ENCODE data around the gene RHBDL2. TPM values are rescaled to one million over a fixed set of nuclear protein-coding genes. Genes with fewer than 3 reads are reported as not detected.

The RHBDL2 gene
- total and polyA plus RNA-seq, 2 of the 4 experiments (the other 2 are of a cell fraction), result 0.36 to 0.38 TPM

DNA sequence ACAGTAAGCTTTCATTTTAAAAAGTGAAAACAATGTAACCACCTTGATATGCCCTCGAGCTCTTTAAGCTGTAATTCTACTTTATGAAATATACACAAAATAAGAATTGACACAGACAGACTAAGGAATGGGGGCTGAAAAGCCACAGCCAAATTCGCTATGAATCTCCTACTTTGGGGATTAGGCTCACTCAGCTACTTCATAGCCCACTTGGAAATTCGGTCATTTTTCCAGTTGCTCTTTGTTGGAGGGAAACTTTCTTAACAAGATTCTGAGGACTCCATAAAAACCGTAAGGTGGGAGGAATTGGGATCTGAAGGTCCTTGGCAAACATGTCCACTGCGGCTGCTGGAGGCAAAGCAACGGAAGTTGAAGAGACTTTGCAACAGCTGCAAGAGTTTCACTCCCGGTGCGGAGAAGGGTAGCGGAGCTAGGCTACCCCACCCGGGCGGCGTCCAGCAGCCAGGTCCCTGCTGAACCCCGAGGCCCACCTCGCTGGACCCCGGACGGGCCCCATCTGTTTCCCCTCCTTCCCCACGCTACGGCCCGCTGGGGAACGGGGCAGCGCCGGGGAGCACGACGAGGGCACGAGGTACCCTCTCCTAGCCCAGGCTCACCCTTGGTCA is 69.1 kb downstream of the RHBDL2 start:
- no peaks in the 10 kb centered on the region for H3K36me3 ChIP-seq (ENCODE audit: control insufficient read depth, insufficient read depth, low read length)
- no peak overlapping the region for H2BK5ac ChIP-seq (ENCODE audit: low read depth, low read length, poor library complexity, severe bottlenecking)
- dilution Hi-C loops (cut with HindIII; ENCODE audit: low sequenced_read_pairs, unreplicated experiment) (no loop called here), intact Hi-C loops (cut with micrococcal nuclease) (loop anchor here (1.0 to 2.0 kb wide), 3 partner anchors 120 to 220 kb away; partner anchors contain the start of gene NDUFS5), in situ Hi-C loops (cut with MboI; ENCODE audit: low sequenced_read_pairs) (loop anchor here (25.0 kb wide), 1 partner anchor 665 kb away; no protein-coding TSS in a partner anchor)
- H3K4me1 ChIP-seq (ENCODE audit: control insufficient read depth, insufficient read depth, low read length), result no peaks in the 10 kb centered on the region; the same call in 1 of the 2 replicates
- ChIA-PET CTCF (interaction anchor here (1.5 kb wide), 1 partner anchor 219 kb away, joined by 3 read pairs; no protein-coding TSS in a partner anchor), POLR2A (ENCODE audit: unreplicated experiment) (no interaction called here)
- no peak overlapping the region for H4K91ac ChIP-seq (ENCODE audit: insufficient read depth, low read depth, low read length)
- TF ChIP-seq NFE2L2 (IDR thresholded peaks at IDR 0.05; ENCODE audit: low read depth, low read length) (no peak), POLR2A (IDR thresholded peaks at IDR 0.05; ENCODE audit: low read depth, low read length) (no peak), RCOR1 (IDR thresholded peaks at IDR 0.05; ENCODE audit: insufficient replicate concordance, low read length) (no peak), RFX5 (IDR thresholded peaks at IDR 0.05; ENCODE audit: low read depth, low read length) (no peak)
- TF ChIP-seq, protein P1, sequence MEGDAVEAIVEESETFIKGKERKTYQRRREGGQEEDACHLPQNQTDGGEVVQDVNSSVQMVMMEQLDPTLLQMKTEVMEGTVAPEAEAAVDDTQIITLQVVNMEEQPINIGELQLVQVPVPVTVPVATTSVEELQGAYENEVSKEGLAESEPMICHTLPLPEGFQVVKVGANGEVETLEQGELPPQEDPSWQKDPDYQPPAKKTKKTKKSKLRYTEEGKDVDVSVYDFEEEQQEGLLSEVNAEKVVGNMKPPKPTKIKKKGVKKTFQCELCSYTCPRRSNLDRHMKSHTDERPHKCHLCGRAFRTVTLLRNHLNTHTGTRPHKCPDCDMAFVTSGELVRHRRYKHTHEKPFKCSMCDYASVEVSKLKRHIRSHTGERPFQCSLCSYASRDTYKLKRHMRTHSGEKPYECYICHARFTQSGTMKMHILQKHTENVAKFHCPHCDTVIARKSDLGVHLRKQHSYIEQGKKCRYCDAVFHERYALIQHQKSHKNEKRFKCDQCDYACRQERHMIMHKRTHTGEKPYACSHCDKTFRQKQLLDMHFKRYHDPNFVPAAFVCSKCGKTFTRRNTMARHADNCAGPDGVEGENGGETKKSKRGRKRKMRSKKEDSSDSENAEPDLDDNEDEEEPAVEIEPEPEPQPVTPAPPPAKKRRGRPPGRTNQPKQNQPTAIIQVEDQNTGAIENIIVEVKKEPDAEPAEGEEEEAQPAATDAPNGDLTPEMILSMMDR (conservative IDR thresholded peaks at IDR 0.05; ENCODE audit: low read depth, low read length), result no peak
- WGBS, 2 experiments (ENCODE audit: extremely low coverage in 2 of 2, insufficient read length in 1 of 2), result no CpG with 5 or more reads among the region's 25 CpGs
- peaks cover 23 to 41% of the 10 kb centered on the region in 2 experiments; a peak in 3 of 4 replicates for H3K79me1 ChIP-seq (ENCODE audit: low read depth in 1 of 2, low read length in 2 of 2)
- BruUV-seq (replicated peaks), result no TSS peak
- peak overlapping the region; percentile 92 for H2AK9ac ChIP-seq (replicated peaks; ENCODE audit: low read depth, low read length, poor library complexity)
- H4K20me1 ChIP-seq (ENCODE audit: insufficient read depth, low read length), result no peaks in the 10 kb centered on the region; the same call in 1 of the 2 replicates
- no peak overlapping the region for H2BK120ac ChIP-seq (ENCODE audit: low read depth, low read length)
- H4K5ac ChIP-seq (ENCODE audit: low read depth, low read length), result no peak overlapping the region
- peak overlapping the region; percentile 59; the same call in 1 of the 2 replicates for H3K27ac ChIP-seq (ENCODE audit: insufficient read depth, low read length)
- H2BK20ac ChIP-seq (ENCODE audit: low read depth, low read length), result no peak overlapping the region
- H3K4me3 ChIP-seq (ENCODE audit: insufficient read depth, low read depth, low read length), result peak overlapping the region; percentile 87
- H2AFZ ChIP-seq (replicated peaks; ENCODE audit: low read length, poor library complexity), result peak overlapping the region; percentile 93
- peak overlapping the region; percentile 69 for H3K14ac ChIP-seq (replicated peaks; ENCODE audit: low read depth, low read length)
- H3K9ac ChIP-seq (ENCODE audit: low read depth, low read length), result peak overlapping the region; percentile 89
- peak overlapping the region; percentile 71 for H3K4me2 ChIP-seq (ENCODE audit: low read depth, low read length)
- H3K18ac ChIP-seq (ENCODE audit: low read depth, low read length), result no peak overlapping the region
- H3K27me3 ChIP-seq (ENCODE audit: control insufficient read depth, insufficient read depth, low read length), result no peaks in the 10 kb centered on the region
- H3K56ac ChIP-seq (ENCODE audit: extremely low read depth, insufficient read depth, low read length), result peak overlapping the region; percentile 47
- no peak overlapping the region for H2BK15ac ChIP-seq (ENCODE audit: low read depth, low read length)
- no peak overlapping the region for H3K4ac ChIP-seq (ENCODE audit: low read depth, low read length)
- H3K9me1 ChIP-seq (ENCODE audit: insufficient read depth, low read length), result 0 out of 2 replicates have a peak, but pooled peaks cover 8% of the 10 kb centered on the region
- ATAC-seq (ENCODE audit: low read depth), result peak; percentile 18; the same call in 1 of the 2 replicates
- H3K23ac ChIP-seq (ENCODE audit: low read depth, low read length), result peak overlapping the region; percentile 42
- H3K9me3 ChIP-seq (ENCODE audit: control insufficient read depth, insufficient read depth, low read length), result no peaks in the 10 kb centered on the region
- DNase-seq, result peak; percentile 31
- no peak overlapping the region for H2AK5ac ChIP-seq (ENCODE audit: low read depth, low read length)
- peak overlapping the region in 1 of 2 experiments; percentile 42; a peak in 1 of 4 replicates for H4K8ac ChIP-seq (ENCODE audit: low read depth in 2 of 2, low read length in 2 of 2)

All from IMR-90 (cell line).